GM12872 (cell line): ENCODE results near the gene KIAA1217.

Experiments used
- CTCF ChIP-seq: IDR thresholded peaks from 3 replicates; pipeline ENCODE4 v1.5.1; 2011; ENCODE audit warnings: low read depth, mild to moderate bottlenecking, low read length, moderate library complexity; ENCODE audit not compliant: insufficient read depth

KIAA1217 gene

DNA sequence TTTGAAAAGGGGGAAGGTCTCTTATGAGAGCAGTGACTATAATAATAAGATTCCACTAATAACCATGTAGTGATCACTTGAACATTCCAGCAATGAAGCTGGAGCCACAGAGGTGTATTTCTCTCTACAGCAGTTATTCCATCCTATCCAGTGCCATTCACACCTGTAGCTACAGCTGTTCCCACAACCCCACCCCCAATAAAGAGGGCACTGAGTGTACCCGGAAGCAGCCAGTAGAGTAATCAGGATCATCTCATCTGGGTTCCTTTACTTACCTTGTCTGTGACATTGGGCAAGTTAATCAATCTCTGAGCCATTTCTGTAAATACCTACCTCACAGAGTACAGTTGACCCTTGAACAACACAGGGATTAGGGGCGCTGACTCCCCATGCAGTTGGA is 188.7 kb downstream of the KIAA1217 start:
- TF ChIP-seq CTCF, result no peak

DNA sequence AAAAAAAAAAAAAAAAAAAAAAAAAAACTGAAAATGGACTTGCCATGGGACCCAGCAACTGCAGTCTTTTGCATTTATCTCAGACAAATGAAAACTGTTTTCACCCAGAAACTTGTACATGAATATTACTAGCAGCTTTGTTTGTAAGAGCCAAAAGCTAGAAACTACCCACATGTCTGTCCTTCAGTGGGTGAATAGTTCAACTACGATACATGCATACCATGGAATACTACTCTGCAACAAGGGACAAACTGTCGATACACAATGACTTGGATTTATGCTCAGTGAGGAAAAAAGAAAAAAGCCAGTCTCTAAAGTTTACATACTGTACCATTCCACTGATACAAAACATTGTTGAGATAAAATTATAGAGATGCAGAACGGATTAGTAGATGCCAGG is 195.6 kb downstream of the KIAA1217 start:
- no peak for TF ChIP-seq CTCF

GRCh38 chr10:24405635-24406034 is 196.7 kb downstream of the KIAA1217 start:
- no peak for TF ChIP-seq CTCF

- no peak for TF ChIP-seq CTCF
These were observed 198.0 kb downstream of the KIAA1217 start for GRCh38 chr10:24406809-24407483.

- TF ChIP-seq CTCF, result no peak
These were observed 199.0 kb downstream of the KIAA1217 start for GRCh38 chr10:24407928-24408327.

DNA sequence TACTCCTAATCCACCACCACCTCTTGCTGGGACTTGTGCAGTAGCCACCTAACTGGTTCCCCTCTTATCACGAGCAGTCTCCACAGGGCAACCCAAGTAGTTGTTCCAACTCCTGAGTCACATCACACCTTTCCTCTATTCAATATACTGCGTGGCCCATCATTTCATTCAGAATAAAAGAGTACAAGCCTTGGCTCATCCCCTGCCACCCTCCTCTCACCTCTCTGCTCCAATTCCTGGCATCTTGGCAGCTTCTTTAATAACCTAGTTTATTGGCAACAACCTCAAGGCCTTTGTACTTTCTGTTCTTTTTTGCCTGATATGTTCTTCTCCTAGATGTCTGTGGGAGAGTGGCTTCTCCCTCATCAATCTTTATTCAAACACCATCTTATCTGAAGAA is 199.4 kb downstream of the KIAA1217 start:
- no peak for TF ChIP-seq CTCF

DNA sequence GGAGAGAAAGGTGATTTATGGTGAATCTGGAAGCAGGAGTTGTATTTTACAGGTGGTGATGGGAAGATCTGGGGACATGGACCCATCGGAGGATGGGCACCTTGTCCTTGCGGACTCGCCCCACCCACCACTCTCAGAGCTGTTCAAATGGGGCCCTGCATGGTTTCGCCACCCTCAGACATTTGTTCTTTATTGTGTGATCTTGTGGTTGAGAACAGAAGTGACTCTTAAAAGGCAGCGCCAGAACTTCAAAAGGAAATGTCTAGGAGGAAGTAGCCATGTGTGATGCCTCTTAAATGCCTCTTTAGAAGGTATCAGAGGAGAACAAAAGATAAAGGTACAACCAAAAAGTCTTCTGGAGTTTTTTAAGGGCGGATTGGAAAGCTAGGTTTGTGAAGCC is 205.7 kb downstream of the KIAA1217 start:
- TF ChIP-seq CTCF, result no peak
